SK-N-SH (cell line): Measurements from ENCODE around the gene RASAL2.

Experiments used
- CTCF ChIP-seq: fragments of 200-600 bp; sonication (generic); IDR thresholded peaks from 2 replicates; pipeline ENCODE4 v1.6.1; 2017; ENCODE audit warnings: antibody characterized with exemption, mild to moderate bottlenecking, moderate library complexity
- EP300 ChIP-seq, 2 experiments: IDR thresholded peaks; 2 replicates each; pipeline versions ENCODE4 v1.4.0 to v1.6.1; 2012; ENCODE audit warnings: borderline replicate concordance in 1 of 2, low read depth in 1 of 2, low read length in 1 of 2
- EZH2phosphoT487 ChIP-seq: fragments of 200-600 bp; sonication (generic); IDR thresholded peaks from 2 replicates; pipeline ENCODE4 v1.6.1; 2017; ENCODE audit warnings: low read depth, mixed run types, mild to moderate bottlenecking, antibody characterized with exemption, moderate library complexity, borderline replicate concordance
- JUND ChIP-seq: IDR thresholded peaks from 2 replicates; pipeline ENCODE4 v1.4.0; 2012
- MAX ChIP-seq: IDR thresholded peaks from 2 replicates; pipeline ENCODE4 v1.4.0; 2012; ENCODE audit warnings: low read depth
- MXI1 ChIP-seq: IDR thresholded peaks from 2 replicates; pipeline ENCODE4 v1.6.1; 2012; ENCODE audit warnings: mild to moderate bottlenecking, low read depth, low read length, improper control_type of control experiment
- PBX3 ChIP-seq: IDR thresholded peaks from 2 replicates; pipeline ENCODE4; 2012
- RAD21 ChIP-seq: IDR thresholded peaks from 2 replicates; pipeline ENCODE4 v1.6.1; 2012; ENCODE audit warnings: mild to moderate bottlenecking, low read length
- RCOR1 ChIP-seq: fragments of 150-350 bp; IDR thresholded peaks from 2 replicates; pipeline ENCODE4 v1.6.1; 2017; ENCODE audit warnings: antibody characterized with exemption, low read length
- REST ChIP-seq: IDR thresholded peaks from 2 replicates; pipeline ENCODE4 v1.6.1; 2012; ENCODE audit warnings: mild to moderate bottlenecking, low read depth, low read length, moderate library complexity
- TCF12 ChIP-seq: IDR thresholded peaks from 2 replicates; pipeline ENCODE4 v1.4.0; 2012
- ZBTB33 ChIP-seq: IDR thresholded peaks from 2 replicates; pipeline ENCODE4 v1.4.0; 2012; ENCODE audit warnings: low read depth, borderline replicate concordance

GRCh38 chr1:178411756-178412399 lies 318.0 kb downstream of the RASAL2 start:
- no peak for TF ChIP-seq MAX
- TF ChIP-seq CTCF: no peak
- TF ChIP-seq JUND: no peak
- TF ChIP-seq MXI1: no peak
- no peak for TF ChIP-seq EZH2phosphoT487
- TF ChIP-seq EP300 (IDR thresholded peaks at IDR 0.05; ENCODE audit: borderline replicate concordance in 1 of 2, low read depth in 1 of 2, low read length in 1 of 2): no peak
- TF ChIP-seq TCF12: no peak
- TF ChIP-seq ZBTB33: no peak
- TF ChIP-seq RAD21: no peak
- no peak for TF ChIP-seq RCOR1
- no peak for TF ChIP-seq REST
- no peak for TF ChIP-seq PBX3
